GM18951 (cell line): ENCODE measurements around the gene TMEM95.
"Not testable (repeated sequence)": the region's sequence is repeated elsewhere in the genome, so short reads cannot be mapped to it uniquely, and the experiment has no call there.

ENCODE experiments used
- POLR2A ChIP-seq: IDR thresholded peaks from 4 replicates; pipeline ENCODE4 v1.6.1; 2011; ENCODE audit warnings: mild to moderate bottlenecking; ENCODE audit not compliant: insufficient read length, insufficient read depth; ENCODE audit errors: extremely low read depth
- in situ Hi-C: fragments of 300-500 bp; cut with MboI; formaldehyde crosslinking; loops from one replicate; pipeline ENCODE4 v1.12.0; 2022; ENCODE audit warnings: low sequenced_read_pairs, mixed read lengths, inconsistent platforms; ENCODE audit not compliant: unreplicated experiment

The TMEM95 gene

GRCh38 chr17:7367083-7367482 lies 12.1 kb downstream of the TMEM95 start:
- in situ Hi-C loops = no loop called here
- no peak for TF ChIP-seq POLR2A

DNA sequence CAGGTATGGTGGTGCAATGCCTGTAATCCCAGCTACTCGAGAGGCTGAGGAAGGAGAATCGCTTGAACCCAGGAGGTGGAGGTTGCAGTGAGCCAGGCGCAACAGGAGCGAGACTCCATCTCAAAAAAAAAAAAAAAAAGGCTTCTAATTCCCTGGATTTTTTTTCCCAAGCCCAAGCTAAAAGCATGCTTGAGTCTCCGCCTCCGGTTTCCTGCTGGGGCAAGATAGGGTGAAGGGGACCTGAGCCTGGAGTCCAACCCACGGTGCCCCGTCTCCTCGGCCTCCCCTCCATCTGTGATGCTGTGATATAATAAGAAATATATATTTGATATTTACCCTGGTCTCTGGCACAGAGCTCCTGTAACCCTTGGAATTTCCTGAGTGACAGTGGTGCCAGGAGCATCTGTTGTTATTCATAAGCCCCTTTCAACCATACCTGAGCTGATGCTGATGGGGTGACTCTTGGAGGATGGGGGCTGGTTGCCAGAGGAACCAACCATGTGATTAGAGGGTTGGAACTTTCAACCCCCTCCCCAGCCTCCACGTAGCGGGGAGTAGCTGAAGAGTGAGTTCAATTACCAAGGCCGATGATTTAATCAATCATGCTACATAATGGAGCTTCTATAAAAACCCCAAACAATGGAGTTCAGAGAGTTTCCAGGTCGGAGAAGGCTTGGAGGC lies 13.1 kb downstream of the TMEM95 start:
- in situ Hi-C loops = no loop called here
- no peak for TF ChIP-seq POLR2A

DNA sequence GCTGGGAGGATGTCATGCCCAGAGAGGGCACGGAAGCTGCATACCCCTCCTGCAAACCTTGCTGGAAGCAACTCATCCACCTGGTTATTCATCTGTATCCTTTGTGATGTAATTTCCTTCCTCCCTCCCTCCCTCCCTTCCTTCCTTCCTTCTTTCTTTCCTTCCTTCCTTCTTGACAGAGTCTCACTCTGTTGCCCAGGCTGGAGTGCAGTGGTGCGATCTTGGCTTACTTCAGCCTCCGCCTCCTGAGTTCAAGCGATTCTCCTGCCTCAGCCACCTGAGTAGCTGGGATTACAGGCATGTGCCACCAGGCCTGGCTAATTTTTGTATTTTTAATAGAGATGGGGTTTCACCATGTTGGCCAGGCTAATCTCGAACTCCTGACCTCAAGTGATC lies 13.6 kb downstream of the TMEM95 start:
- in situ Hi-C loops = not testable (repeated sequence)

- TF ChIP-seq POLR2A = no peak
- in situ Hi-C loops = no loop called here
These were observed 14.9 kb downstream of the TMEM95 start for GRCh38 chr17:7369825-7370224.

GRCh38 chr17:7370853-7371252 lies 15.9 kb downstream of the TMEM95 start:
- no peak for TF ChIP-seq POLR2A

GRCh38 chr17:7374353-7374752 lies 19.4 kb downstream of the TMEM95 start:
- no peak for TF ChIP-seq POLR2A
- in situ Hi-C loops = no loop called here

More at GRCh38 chr17:7370853-7371252, 15.9 kb downstream of the TMEM95 start:
- in situ Hi-C loops = no loop called here

- no peak for TF ChIP-seq POLR2A
- in situ Hi-C loops = no loop called here
These were observed 24.2 kb downstream of the TMEM95 start for GRCh38 chr17:7379134-7379533.

- in situ Hi-C loops = no loop called here
- no peak for TF ChIP-seq POLR2A
These were observed 25.4 kb downstream of the TMEM95 start for GRCh38 chr17:7380321-7380720.

DNA sequence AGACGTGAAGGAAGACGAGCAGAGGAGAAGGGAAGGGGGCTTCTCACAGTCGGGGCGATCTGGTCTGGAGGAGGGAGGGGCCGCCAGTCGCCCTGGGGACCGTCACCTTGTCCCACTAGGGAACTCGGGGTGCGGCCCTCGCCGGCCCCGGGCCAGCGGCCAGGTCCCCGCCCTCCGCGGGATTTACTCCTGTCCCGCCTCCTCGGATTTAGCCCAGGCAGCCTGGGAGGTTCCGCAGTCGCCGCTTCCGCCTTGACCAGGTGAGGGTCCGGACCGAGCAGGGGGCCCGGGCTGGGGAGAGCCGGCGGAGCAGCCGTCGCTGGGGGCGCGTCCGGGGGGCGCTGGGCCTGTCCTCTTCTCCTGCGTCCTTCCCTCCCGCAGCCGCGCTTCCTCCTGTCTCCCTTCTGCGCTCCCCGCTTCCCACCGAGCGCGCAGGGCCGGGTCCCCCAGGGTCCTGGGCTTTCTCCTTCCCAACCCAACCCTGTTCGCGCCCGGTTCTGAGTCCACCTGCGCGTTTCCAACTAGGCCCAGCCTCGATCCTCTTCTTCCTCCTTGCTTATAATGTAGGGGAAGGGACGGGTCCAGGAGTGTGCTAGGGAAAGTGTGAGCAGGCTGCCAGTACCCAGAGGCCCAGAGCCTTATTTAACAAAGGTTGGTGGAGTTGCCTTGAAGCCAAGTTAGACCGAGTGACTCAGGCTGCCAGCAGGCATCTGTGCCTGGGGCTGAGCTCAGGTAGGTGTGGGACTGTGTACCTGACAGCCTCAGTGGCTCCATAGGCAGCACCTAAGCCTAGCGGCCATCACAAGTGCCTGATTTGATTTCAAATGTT lies 26.1 kb downstream of the TMEM95 start, which contains the start of gene TNK1:
TSS of gene TNK1 (plus strand) at position 235 of the 829 bp plus-strand sequence. CDS start 1,838 bp downstream, outside the sequence.
- TF ChIP-seq POLR2A = no peak
- in situ Hi-C loops = no loop called here

DNA sequence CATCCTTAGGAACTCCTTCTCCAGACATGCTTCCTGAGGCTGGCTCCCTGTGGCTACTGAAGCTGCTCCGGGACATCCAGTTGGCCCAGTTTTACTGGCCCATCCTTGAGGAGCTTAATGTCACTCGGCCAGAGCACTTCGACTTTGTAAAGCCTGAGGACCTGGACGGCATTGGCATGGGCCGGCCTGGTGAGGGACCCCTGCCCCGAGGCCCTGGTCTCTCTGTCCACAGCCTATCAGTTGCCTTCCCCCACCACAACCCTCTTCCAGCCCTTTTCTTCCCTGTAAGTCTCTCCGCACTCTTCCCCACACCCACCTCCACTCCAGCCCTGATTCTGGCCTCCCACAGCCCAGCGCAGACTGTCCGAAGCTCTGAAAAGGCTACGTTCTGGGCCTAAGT lies 27.9 kb downstream of the TMEM95 start:
- in situ Hi-C loops = no loop called here
- no peak for TF ChIP-seq POLR2A

- no peak for TF ChIP-seq POLR2A
- in situ Hi-C loops = no loop called here
These were observed 28.4 kb downstream of the TMEM95 start for GRCh38 chr17:7383371-7383741.

GRCh38 chr17:7383742-7384488 lies 29.0 kb downstream of the TMEM95 start:
- TF ChIP-seq POLR2A = peak; percentile 54
- in situ Hi-C loops = no loop called here

- TF ChIP-seq POLR2A = no peak
- in situ Hi-C loops = no loop called here
These were observed 29.6 kb downstream of the TMEM95 start for GRCh38 chr17:7384489-7385081.

DNA sequence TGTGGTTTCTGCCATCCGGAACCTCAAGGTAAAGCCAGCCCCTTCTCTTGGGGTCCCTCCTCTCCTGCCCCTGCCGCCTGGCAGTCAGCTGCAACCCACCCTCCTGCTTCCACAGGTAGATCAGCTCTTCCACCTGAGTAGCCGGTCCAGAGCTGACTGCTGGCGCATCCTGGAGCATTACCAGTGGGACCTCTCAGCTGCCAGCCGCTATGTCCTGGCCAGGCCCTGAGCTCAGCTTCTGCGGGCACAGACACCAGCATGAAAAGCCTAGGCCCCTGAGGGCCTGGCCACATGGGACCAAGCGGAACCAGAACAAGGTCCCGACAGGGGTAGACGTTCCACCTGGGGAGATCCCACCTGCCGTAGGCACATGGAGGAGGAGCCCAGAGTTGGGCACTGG lies 33.9 kb downstream of the TMEM95 start:
- in situ Hi-C loops = no loop called here
- no peak for TF ChIP-seq POLR2A
